NB4 (cell line): ENCODE measurements around the gene CCDC85C.

Experiments
- MYC ChIP-seq: IDR thresholded peaks from 2 replicates; pipeline ENCODE4 v1.6.1; 2011; ENCODE audit warnings: low read depth, low read length
- POLR2A ChIP-seq: IDR thresholded peaks from 2 replicates; pipeline ENCODE4 v1.6.1; 2011; ENCODE audit warnings: mild to moderate bottlenecking; ENCODE audit not compliant: insufficient read length; ENCODE audit errors: extremely low read depth
- TF ChIP-seq, protein P1 (sequence below): IDR thresholded peaks from one replicate; pipeline ENCODE4 v1.5.1; 2012; ENCODE audit warnings: low read depth, low read length

DNA sequence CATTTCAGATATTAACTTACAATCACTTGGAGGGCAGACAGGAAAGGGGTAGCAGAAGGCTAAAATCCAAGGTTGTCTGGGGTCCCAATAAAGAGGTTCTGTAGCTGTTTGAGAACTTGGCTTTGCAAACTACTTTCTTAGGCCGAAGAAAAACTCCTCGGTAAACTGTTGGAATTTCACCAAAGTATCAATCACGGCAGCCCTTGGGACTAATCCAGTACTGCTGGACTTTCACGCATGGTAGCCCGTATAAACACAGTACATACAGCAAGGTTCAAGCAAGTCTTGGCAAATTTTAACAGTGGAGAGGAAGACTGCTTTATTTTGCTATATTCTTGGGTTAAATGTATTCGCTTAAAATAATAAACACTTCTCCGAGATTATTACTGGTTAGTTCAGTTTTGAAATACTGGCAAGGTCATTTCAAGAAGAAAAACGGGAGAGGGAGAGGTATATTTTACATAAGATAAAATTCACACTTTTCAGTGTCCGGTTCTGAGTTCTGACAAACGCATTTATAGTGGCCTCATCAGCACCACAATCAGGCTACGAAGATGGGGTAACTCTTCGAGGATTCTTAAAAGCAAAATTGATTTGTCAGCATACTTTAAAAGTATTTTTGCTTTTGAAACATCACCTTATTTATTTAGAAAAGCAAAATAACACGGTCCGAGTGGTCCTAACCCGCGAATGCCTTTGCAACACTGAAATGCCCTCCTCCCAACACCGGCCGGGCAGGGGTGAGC, 124.7 kb downstream of the CCDC85C start:
- TF ChIP-seq POLR2A (no peak), MYC (no peak)
- TF ChIP-seq, protein P1, sequence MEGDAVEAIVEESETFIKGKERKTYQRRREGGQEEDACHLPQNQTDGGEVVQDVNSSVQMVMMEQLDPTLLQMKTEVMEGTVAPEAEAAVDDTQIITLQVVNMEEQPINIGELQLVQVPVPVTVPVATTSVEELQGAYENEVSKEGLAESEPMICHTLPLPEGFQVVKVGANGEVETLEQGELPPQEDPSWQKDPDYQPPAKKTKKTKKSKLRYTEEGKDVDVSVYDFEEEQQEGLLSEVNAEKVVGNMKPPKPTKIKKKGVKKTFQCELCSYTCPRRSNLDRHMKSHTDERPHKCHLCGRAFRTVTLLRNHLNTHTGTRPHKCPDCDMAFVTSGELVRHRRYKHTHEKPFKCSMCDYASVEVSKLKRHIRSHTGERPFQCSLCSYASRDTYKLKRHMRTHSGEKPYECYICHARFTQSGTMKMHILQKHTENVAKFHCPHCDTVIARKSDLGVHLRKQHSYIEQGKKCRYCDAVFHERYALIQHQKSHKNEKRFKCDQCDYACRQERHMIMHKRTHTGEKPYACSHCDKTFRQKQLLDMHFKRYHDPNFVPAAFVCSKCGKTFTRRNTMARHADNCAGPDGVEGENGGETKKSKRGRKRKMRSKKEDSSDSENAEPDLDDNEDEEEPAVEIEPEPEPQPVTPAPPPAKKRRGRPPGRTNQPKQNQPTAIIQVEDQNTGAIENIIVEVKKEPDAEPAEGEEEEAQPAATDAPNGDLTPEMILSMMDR = no peak
